ENCODE measurements around the gene ARMH2.
"Not testable (repeated sequence)": the region's sequence is repeated elsewhere in the genome, so short reads cannot be mapped to it uniquely, and the experiment has no call there.

The ARMH2 gene

DNA sequence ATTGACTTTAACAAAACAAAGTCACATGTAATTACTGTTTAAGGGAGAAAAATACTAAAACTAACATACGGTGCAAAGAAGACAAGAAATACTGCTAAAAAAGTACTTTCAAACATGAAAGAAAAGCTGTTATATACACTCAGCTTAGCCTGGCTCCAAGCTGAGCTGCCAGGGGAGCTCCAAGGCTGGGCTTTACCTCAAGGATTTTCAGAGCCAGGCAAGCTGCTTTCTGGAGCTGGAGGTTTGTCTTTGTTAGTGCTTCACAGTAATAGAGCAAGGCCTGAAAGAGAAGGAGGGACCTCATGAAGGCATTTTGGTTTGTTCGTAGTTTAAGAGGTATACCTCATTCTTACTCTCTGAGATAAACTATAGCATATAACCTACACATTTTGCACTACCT, 19.6 kb upstream of the ARMH2 start:
- no peak for DNase-seq (ENCODE audit: low read depth)

DNA sequence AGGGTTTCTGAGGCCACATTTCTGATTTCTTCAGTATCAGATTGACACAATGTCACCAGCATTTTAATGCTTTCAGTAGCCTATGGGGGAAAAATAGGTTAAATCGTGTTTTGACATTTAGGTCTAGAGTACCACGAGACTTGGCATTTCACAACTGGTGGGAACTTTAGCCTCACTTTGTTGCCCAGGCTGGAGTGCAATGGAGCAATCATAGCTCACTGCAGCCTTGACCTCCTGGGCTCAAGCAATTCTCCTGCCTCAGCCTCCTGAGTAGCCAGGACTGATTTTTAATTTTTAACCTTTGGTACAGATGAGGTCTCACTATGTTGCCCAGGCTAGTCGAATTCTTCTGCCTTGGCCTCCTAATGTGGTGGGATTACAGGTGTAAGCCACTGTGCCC, 11.0 kb upstream of the ARMH2 start:
- DNase-seq (ENCODE audit: low read depth): no peak

DNA sequence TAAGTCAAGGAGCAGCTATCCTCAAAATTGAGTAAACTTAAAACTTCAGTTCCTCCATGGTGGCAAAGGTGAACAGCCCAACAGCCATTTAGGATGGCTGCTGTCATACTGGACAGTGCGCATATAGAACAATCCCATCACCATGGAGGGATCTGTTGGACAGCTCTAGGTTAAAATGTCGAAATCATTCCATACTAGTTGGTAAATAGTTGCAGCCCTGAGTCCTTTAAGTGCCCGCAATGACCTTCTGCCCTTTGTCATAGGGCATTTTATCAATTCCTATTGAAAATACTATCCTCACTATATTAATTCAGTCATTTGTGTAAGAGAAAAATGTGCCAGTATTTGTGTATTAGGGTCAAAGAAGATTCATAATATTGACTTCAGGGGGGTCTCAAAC, 8.9 kb upstream of the ARMH2 start:
- no peak for DNase-seq (ENCODE audit: low read depth)

DNA sequence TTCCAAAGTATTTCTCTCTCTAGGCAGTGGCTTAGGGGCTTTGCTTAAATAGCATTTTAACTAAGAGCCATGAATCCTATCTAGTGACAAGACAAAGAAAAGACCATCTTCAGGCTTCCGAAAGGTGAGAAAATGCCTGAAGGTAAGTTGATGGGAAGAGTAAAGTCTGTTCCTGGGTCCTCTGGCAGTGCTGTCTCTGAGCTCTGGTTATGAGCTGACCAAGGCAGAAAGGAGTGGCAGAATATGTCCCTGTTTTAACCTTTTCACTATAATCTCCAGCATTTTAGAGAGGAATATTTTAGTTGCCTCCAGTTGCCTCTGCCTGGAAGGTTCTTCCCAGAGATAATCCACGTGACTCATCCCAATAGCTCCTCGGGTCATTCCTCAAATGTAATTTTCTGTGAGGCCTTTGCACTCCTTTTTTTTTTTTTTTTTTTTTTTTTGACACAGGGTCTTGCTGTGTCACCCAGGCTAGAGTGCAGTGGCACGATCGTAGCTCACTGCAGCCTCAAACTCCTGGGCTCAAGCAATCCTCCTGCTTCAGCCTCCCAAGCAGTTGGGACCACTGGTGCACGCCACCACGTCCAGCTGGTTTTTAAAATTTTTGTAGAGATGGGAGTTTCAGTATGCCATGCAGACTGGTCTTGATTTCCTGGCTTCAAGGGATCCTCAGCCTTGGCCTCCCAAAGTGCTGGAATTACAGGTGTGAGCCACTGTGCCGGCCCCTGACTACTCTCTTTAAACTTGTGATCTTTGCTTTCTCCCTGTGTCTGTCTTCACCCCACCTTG, 3.7 kb upstream of the ARMH2 start:
- DNase-seq (ENCODE audit: low read depth): no peak

DNA sequence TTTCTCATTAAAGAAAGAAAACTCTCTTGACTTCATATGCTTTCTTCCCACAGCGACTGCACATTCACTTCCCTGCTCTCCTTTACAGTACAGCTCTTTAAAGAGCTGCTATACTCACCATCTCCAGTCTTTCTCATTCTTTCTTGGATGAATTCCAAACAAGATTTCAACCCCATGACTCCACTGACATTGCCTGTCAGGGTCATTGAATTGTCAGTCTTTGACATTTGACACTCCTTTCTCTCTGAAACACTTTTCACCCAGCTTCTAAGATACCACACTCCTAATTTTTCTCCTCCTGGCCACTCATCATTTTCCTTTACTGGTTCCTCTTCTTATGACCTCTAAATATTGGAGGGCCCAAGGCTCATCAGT, 811 bp upstream of the ARMH2 start:
- DNase-seq (ENCODE audit: low read depth): no peak

DNA sequence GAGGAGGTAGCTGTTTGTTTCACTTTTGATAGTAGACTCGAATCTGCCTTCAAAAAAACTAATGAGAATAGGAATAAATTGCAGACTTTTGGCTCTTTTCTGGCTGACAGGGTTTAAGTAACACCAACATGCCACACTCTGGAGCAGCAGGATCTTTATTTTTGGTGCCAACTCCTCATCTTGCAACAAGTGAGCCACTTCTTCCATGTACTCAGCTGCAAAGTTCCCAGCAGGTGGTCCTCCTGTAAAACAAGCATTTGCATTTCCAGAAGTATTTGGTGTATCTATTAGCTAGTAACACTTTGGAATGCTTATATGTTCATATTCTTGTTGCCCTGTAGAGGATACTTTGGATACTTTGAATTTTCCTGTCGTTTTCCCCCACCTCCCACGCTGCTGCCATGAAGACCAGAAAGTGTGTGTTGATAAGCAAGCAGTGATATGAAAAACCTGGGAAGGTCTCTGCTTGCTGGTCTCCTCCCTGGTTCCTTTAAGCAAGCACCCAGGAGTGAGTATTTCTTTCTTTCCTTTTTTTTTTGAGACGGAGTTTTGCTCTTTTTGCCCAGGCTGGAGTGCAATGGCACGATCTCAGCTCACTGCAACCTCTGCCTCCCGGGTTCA, 1.0 kb downstream of the ARMH2 start:
- DNase-seq (ENCODE audit: low read depth): no peak

DNA sequence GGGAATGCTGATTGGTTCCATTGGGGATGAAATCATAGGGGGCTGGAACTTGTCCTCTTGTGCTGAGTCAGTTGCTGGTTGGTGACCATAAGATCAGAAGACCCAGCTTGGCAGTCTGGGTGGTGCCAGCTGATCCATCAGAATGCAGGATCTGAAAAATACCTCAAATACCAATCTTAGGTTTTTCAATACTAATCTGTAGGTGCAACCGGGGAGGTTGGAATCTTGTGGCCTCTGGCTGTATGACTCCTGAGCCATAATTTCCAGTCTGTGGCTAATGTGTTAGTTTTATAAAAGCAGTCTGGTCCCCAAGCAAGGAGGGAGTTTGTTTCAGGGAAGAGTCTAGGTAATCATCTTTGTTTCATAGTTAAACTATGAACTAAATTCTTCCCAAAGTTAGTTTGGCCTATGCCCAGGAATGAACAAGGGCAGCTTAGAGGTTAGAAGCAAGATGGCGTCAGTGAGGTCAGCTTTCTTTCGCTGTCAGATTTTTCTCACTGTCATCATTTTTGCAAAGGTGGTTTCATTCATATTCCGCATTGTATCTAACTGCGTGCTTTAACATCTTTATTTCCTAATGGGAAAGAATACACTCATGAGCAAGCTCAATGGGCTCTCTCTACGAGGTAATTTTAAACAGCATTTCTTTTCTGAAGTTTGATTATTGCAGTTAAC, 2.0 kb downstream of the ARMH2 start:
- DNase-seq (ENCODE audit: low read depth): no peak

DNA sequence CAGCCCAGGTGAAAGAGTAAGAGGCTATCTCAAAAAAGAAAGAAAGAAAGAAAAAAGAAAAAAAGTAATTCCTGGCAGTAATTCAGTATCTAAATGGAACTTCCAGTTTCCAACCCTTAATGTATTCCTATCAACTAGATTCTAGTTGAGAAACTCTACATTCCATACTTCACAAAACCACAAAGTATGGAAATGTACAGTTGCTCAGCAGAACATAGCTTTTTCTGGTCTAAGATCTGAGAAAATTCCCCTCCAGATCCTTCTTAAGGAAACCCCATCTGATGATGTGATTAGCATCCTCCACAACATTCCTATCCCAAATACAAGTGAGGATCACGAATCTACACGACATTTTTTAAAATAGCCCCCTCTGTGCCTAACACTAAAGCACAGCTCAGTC, 3.6 kb downstream of the ARMH2 start:
- no peak for DNase-seq (ENCODE audit: low read depth)

DNA sequence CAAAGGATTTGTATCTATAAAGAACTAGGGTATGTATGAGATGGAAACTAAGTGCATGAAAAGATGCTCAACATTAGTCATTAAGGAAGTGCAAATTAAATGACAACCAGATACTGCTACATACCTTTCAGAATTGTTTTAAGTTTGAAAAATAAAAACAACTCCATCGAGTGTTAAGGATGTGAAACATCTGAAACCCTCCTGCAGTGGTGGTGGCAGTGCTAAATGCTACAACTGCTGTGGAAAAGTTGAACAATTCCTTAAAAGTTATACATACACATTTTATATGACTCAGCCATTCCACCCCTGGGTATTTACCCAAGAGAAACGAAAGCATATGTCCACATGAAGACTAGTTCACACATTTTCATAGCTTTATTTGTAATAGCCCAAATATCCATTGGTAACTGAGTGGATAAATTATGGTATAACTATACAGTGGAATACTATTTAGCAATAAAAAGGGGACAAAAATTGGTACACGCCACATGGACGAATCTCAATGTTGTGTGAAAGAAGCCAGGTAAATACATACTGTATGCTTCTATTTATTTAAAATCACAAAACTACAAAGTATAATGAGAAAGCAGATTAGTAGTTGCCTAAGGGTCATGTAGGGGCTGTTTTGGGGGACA, 10.6 kb downstream of the ARMH2 start:
- no peak for DNase-seq (ENCODE audit: low read depth)

DNA sequence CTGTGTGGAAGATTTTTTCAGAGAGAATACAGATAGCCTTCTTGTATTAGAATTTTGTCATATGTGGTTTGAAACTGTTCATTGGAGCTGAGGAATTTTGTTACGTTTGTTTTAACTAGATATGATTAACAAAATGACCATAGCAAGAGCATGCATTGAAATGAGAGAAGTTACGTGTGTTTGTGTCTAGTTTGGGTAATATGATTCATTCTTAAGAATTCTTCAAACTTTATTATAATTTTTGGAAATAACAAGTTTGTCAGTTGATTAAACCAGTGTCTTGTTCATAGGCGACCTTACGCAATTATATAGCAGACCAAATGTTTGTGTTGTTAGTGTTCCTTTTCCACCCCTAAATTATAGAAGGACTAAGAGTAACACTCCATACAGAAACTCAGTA, 18.5 kb downstream of the ARMH2 start:
- no peak for DNase-seq (ENCODE audit: low read depth)

DNA sequence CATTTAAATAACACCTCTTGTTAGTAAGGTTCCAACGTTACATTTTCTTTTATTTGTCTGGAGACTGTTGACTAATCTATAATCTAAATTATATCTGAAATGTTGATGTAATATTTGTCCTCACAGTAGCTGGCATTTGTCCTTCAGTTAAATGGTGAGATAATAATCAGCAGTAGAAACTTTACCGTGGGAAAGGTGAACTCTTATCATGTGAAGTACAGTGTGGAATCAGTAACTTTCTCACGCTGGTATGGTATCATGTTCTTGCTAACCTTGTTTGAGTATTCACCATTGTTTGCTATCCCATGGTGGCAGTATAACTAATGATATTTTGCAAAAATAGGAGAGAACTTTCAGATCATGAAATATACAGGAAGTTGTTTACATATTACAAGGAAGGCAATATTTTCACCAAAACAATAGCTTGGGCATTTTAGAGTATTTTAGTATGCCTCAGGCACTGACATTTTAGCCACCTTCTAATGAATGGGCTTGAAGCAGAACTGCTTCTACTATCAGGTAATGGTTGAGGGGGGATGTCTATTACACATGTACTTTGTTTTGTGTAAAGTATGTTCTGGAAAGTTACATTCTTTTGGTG, 19.2 kb downstream of the ARMH2 start:
- no peak for DNase-seq (ENCODE audit: low read depth)

DNA sequence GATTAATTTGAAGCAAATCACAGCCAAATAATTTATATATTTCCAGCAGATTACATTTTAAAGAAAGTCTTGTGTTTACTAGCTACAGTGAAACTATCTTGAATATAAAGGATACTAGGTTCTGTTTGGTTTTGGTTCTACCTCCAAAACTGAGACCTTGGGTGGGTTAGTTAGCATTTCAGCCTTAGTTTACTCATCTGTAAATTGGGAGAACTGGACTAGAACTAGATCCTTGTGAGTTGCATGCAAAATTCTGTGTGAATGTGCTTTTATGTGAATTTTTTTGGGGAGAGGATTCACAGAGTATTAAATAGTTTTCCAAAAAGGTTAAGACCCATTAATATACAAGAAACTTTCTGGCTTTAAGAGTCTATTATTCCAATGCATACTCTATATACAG, 19.8 kb downstream of the ARMH2 start:
- no peak for DNase-seq (ENCODE audit: low read depth)

DNA sequence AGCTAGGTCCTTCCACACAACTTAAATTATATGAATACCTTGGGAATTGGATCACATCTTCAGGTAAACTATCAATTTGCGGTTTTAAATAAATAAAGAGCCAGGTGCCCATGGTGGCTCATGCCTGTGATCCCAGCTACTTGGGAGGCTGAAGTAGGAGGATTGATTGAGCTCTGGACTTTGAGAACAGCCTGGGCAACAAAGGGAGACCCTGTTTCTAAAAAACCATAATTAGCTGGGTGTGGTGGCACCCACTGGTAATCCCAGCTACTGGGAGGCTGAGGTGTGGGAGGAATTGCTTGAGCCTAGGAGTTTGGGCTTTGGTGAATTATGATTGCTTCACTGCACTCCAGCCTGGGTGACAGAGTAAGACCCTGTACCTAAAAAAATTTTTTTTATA, 20.6 kb downstream of the ARMH2 start:
- DNase-seq (ENCODE audit: low read depth): no peak

DNA sequence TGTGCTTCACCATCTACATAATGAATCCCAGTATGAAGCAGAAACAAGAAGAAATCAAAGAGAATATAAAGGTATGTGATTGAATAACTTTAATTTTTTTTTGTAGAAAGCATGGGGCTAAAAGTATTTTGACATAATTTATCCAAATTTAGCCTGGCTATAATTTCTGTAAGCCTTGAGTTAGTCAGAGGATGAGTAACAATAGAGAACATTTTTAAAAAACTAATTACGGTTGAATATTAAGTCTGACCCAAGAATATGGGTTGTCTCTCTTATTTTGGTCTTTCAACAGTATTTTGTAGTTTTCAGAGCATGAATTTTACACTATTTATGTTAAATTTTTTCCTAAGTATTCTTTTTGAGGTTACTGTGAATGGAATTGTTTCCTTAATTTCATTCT, 21.5 kb downstream of the ARMH2 start:
- DNase-seq (ENCODE audit: low read depth): no peak

DNA sequence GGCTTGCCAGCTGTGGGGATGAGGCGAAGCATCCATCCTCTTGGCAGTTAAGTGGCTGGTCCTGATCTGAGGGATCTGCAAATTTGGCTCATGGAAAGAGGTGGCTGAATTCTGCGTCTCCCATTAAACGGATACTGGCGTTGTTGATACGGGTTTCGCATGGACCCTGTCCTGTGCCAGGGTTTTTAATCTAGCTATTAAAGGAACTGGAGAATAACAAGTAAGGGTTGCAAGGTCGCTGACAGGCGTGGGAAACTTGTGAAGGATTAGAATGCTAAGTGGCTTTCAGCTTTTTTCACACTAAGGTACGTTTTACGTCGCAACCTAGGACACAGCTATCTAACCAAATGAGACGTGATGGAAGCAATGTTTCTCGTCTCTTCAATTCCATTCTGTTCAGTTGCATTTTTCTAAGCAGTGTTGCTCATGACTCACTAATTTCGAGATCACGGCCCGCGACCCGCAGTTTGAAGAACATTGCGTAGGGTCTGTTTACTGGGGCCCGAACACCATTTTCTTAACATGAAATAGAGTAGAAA, 23.1 kb downstream of the ARMH2 start:
- DNase-seq (ENCODE audit: low read depth): no peak

DNA sequence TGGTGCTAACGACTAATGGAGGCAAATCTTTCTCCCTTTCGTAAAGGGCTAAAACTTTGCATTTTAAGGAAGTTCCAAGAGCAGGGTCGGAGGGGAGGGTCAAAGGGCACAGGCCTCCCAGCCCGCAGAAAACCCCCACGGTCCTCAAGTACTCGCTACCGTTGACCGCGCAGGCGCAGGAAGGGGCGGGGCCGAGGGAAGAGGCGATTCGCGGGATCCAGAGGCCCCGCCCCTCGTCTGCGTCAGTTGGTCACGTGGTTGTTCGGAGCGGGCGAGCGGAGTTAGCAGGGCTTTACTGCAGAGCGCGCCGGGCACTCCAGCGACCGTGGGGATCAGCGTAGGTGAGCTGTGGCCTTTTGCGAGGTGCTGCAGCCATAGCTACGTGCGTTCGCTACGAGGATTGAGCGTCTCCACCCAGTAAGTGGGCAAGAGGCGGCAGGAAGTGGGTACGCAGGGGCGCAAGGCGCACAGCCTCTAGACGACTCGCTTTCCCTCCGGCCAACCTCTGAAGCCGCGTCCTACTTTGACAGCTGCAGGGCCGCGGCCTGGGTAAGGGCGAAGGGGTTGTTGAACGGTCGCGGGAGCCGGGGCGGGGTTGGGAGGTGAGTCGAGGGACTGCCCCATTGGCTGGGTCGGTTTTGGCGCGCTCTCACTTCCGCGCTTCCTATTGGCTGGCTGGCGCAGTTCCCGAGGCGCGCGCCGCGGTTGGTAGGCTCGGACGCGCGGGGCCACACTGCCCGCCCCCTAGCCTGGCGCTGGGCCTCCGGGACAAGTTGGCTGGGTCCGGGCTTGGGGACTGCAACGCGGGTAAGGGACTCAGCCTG, 23.8 kb downstream of the ARMH2 start, which contains the start of gene GMNN:
GMNN (plus strand) TSS at position 242 of the 824 bp plus-strand sequence. CDS start 2,310 bp downstream, outside the sequence.
- peak; percentile 95 for DNase-seq (ENCODE audit: low read depth)

DNA sequence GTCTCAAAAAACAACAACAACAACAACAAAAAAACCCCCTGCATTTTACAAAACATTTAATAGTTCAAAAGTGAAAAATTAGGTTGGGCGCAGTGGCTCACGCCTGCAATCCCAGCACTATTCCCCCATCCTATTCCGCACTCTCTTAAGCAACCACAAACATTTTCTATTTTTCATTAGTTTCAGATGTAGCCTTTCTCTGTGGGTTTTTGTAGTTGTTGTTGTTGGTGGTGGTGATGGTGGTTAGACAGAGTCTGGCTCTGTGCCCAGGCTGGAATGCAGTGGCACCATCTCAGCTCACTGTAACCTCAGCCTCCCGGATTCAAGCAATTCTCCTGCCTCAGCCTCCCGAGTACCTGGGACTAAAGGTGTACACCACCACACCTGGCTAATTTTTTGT, 30.4 kb downstream of the ARMH2 start:
- no peak for DNase-seq (ENCODE audit: low read depth)

DNA sequence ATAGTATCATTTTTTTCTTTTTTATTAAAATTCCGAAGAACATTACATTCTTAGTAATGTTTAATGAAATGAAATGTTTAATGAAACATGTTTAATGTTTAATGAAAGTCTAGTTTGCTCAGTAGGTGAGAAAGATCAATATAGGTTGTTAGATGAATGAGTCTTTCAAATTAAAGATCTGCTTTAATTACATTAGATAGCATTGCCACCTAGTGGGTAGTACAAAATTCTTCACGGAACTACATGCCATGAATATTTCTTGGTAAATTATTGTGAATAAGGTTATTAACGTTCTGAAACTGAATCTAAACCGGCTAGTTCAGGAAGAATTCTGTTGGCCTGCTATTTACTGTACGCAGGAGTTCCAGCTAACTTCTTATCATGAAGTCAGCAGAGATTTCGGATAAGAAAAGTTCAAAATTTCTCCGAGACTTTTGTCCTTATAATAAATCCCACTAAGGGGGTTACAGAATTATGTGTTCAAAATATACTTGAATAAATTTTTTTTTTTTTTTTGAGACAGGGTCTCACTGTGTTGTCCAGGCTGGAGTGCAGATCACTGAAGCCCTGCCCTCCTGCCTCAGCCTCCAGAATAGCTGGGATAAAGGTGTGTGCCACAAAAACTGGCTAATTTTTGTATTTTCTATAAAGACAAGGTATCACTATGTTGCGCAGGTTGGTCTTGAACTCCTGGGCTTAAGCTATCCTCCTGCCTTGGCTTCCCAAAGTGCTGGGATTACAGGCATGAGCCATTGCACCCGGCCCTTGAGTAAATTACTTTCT, 31.8 kb downstream of the ARMH2 start:
- DNase-seq (ENCODE audit: low read depth): no peak

DNA sequence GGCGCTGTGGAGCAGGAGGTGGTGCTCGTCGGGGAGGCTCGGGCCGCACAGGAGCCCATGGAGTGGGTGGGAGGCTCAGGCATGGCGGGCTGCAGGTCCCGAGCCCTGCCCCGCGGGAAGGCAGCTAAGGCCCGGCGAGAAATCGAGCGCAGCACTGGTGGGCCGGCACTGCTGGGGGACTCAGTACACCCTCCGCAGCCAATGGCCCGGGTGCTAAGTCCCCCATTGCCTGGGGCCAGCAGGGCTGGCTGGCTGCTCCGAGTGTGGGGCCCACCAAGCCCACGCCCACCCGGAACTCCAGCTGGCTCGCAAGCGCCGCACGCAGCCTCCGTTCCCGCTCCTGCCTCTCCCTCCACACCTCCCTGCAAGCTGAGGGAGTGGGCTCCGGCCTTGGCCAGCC, 32.7 kb downstream of the ARMH2 start:
- DNase-seq (ENCODE audit: low read depth): not testable (repeated sequence)

All from stimulated activated CD8-positive, alpha-beta memory T cell treated with anti-CD3 and anti-CD28 coated beads, Interleukin-15, amount 100 ng/mL, for 24 hours (primary cell).